Measurements from ENCODE around the gene SMIM22.

- TF ChIP-seq, protein P1, sequence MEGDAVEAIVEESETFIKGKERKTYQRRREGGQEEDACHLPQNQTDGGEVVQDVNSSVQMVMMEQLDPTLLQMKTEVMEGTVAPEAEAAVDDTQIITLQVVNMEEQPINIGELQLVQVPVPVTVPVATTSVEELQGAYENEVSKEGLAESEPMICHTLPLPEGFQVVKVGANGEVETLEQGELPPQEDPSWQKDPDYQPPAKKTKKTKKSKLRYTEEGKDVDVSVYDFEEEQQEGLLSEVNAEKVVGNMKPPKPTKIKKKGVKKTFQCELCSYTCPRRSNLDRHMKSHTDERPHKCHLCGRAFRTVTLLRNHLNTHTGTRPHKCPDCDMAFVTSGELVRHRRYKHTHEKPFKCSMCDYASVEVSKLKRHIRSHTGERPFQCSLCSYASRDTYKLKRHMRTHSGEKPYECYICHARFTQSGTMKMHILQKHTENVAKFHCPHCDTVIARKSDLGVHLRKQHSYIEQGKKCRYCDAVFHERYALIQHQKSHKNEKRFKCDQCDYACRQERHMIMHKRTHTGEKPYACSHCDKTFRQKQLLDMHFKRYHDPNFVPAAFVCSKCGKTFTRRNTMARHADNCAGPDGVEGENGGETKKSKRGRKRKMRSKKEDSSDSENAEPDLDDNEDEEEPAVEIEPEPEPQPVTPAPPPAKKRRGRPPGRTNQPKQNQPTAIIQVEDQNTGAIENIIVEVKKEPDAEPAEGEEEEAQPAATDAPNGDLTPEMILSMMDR (IDR thresholded peaks at IDR 0.05), result no peak
- no peak for TF ChIP-seq POLR2A (IDR thresholded peaks at IDR 0.05)
These were observed 48.1 kb upstream of the SMIM22 start for GRCh38 chr16:4746991-4747574.
